Retina (tissue), 1 donor: ENCODE measurements around the gene GMNN.
"Not testable (repeated sequence)": the region's sequence is repeated elsewhere in the genome, so short reads cannot be mapped to it uniquely, and the experiment has no call there.

Source experiments
- DNase-seq: peaks from one replicate; pipeline ENCODE4 v3.0.0-alpha.2; 2016

Gene GMNN

DNA sequence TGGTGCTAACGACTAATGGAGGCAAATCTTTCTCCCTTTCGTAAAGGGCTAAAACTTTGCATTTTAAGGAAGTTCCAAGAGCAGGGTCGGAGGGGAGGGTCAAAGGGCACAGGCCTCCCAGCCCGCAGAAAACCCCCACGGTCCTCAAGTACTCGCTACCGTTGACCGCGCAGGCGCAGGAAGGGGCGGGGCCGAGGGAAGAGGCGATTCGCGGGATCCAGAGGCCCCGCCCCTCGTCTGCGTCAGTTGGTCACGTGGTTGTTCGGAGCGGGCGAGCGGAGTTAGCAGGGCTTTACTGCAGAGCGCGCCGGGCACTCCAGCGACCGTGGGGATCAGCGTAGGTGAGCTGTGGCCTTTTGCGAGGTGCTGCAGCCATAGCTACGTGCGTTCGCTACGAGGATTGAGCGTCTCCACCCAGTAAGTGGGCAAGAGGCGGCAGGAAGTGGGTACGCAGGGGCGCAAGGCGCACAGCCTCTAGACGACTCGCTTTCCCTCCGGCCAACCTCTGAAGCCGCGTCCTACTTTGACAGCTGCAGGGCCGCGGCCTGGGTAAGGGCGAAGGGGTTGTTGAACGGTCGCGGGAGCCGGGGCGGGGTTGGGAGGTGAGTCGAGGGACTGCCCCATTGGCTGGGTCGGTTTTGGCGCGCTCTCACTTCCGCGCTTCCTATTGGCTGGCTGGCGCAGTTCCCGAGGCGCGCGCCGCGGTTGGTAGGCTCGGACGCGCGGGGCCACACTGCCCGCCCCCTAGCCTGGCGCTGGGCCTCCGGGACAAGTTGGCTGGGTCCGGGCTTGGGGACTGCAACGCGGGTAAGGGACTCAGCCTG lies at the start of gene GMNN:
GMNN (plus strand) TSS at position 242 of the 824 bp plus-strand sequence. CDS start 2,310 bp downstream, outside the sequence.
- DNase-seq: peak; percentile 97

- not testable (repeated sequence) for DNase-seq
Measured at GRCh38 chr6:24730653-24731052, 44.1 kb upstream of the GMNN start.

DNA sequence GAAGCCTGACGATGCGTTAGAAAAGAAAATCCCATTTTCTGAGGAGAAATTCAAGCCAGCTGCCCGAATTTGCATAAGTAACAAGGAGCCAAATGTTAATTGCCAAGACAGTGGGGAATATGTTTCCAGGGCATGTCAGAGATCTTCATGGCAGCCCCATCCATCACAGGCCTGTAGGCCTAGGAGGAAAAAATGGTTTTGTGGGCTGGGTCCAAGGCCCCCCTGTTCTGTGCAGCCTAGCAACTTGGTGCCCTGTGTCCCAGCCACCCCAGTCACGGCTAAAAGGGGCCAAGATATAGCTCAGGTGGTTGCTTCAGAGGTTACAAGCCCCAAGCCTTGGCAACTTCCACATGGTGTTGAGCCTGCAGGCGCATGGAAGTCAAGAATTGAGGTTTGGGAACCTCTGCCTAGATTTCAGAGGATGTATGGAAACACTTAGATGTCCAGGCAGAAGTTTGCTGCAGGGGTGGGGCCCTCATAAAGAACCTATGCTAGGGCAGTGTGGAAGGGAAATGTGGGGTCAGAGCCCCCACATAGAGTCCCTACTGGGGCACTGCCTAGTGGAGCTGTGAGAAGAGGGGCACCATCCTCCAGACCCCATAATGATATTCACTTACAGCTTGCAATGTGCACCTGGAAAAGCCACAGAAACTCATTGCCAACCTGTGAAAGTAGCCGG lies 43.1 kb upstream of the GMNN start:
- not testable (repeated sequence) for DNase-seq

GRCh38 chr6:24734166-24734565 lies 40.6 kb upstream of the GMNN start:
- no peak for DNase-seq

GRCh38 chr6:24734710-24735109 lies 40.0 kb upstream of the GMNN start:
- not testable (repeated sequence) for DNase-seq

DNA sequence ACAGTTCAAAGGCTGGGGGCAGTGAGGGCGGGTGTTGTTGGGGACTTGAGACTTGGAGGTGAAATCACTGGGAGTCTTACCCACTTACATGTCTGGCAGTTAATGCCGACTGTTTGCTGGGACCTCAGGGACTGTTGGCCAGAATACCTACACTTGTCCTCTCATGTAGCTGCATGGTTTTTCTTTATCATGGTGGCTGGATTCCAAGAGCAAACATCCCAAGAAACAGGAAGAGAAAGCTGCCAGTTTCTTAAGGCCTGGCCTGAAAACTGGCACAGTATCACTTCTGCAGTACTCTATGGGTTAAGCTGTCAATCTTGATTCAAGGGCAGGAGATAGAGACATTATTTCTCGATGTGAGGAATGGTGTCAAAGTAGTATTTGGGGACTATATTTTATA lies 36.0 kb upstream of the GMNN start:
- DNase-seq: no peak

GRCh38 chr6:24740861-24741260 lies 33.9 kb upstream of the GMNN start:
- DNase-seq: no peak

- no peak for DNase-seq
Measured at GRCh38 chr6:24742216-24742738, 32.5 kb upstream of the GMNN start.

GRCh38 chr6:24743265-24743943 lies 31.3 kb upstream of the GMNN start:
- DNase-seq: no peak

DNA sequence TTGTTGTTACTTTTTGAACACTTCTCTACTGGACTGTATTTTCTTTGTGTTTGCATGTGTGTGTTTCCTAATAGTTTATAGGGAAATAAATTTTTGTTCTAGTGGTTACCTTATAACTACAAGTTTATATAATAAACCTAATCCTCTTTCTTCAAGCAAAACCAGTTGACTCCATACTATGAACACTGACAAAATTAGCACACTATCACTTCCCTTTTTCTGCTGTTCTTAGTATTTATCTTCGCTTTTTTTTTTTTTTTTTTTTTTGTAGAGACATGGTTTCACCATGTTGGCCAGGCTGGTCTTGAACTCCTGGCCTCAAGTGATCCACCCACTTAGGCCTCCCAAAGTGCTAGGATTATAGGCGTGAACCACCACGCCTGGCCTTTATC lies 30.8 kb upstream of the GMNN start:
- DNase-seq: no peak

DNA sequence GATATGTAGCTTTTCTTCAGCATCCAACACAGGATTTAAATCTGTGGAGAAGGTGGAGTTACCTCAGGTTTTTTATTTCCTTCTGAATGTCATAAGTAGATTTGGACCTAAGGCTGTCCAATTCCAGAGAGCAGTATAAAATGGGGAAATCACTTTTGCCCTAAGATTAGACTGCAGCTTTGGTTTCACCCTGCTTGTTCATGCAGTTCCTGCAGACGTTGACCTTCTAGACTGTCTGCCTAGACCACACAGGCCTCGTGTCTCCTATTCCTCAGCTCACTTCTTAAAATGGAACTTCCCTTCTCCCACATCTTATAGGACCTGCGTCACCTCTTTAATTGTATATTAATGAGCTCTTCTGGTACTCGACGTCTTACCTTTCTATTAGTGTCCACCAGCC lies 29.8 kb upstream of the GMNN start:
- no peak for DNase-seq

GRCh38 chr6:24749297-24749696 lies 25.4 kb upstream of the GMNN start:
- no peak for DNase-seq

DNA sequence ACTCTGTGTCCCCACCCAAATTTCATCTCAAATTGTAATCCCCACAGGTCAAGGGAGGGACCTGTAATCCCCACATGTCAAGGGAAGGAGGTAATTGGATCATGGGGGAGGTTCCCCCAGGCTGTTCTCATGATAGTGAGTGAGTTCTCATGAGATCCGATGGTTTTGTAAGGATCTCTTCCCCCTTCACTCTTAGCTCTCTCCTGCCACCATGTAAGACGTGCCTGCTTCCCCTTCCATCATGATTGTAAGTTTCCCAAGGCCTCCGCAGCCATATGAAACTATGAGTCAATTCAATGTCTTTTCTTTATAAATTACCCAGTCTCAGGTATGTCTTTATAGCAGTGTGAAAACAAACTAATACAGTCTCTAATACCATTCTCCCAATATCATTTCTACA lies 23.9 kb upstream of the GMNN start:
- DNase-seq: not testable (repeated sequence)

- DNase-seq: no peak
Measured at GRCh38 chr6:24752503-24752902, 22.2 kb upstream of the GMNN start.

- DNase-seq: no peak
Measured at GRCh38 chr6:24752917-24753492, 21.7 kb upstream of the GMNN start.

- DNase-seq: no peak
Measured at GRCh38 chr6:24753545-24753944, 21.2 kb upstream of the GMNN start.

DNA sequence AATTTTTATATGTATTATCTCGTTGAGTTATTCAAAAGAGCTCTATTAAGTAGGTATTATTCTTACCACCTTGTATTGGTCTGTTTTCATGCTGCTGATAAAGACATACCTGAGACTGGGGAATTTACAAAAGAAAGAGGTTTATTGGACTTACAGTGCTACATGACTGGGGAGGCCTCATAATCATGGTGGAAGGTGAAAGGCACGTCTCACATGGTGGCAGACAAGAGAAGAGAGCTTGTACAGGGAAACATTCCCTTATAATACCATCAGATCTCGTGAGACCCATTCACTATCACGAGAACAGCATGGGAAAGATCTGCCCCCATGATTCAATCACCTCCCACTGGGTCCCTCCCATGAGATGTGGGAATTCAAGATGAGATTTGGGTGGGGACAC lies 20.4 kb upstream of the GMNN start:
- not testable (repeated sequence) for DNase-seq

- DNase-seq: no peak
Measured at GRCh38 chr6:24755279-24755678, 19.5 kb upstream of the GMNN start.

DNA sequence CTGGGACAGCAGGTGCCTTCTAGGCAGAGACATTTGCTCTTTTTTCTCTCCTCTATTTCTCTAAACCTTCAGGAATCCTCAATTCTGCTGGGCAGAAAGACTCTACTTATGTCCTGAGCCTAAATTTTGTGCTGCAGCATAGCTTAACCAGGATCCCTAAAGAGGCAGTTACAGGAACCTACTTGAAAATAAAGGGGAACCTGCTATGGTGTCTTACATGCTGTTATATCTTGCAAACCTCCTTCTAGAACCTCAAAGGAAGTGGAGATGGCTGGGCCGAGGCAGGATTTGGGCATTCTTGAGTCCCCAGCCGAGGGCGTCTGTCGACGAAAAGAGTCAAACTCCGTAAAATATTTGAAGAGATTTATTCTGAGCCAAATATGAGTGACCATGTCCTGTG lies 17.1 kb upstream of the GMNN start:
- DNase-seq: no peak

DNA sequence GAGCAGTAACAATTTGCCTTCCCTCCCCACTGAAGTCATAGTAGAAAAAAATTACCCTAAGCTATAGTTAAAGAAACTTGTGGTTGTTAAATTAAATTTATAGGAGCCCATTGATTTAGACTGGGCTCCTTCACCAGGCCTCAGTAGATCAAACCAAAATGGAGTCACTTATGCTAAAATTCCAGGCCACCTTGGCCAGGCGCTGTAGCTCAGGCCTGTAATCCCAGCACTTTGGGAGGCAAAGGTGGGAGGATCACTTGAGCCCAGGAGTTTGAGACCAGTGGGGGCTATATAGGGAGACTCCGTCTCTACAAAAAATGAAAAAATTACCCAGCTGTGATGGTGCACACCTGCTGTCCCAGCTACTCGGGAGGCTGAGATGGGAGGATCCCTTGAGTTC lies 15.0 kb upstream of the GMNN start:
- no peak for DNase-seq

DNA sequence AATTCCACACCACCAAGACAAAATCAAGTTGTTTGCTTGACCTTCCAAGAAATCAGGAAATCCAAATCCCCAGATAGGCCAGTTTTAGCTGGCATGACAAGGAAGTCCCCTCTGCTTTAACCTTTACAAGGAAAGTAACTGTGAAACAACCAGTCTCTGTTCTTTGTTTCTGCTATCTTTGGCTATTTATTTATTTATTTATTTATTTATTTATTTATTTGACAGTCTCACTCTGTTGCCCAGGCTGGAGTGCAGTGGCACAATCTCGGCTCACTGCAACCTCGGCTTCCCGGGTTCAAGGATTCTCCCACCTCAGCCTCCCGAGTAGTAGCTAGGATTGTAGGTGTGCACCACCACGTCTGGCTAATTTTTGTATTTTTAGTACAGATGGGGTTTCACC lies 14.5 kb upstream of the GMNN start:
- DNase-seq: no peak

DNA sequence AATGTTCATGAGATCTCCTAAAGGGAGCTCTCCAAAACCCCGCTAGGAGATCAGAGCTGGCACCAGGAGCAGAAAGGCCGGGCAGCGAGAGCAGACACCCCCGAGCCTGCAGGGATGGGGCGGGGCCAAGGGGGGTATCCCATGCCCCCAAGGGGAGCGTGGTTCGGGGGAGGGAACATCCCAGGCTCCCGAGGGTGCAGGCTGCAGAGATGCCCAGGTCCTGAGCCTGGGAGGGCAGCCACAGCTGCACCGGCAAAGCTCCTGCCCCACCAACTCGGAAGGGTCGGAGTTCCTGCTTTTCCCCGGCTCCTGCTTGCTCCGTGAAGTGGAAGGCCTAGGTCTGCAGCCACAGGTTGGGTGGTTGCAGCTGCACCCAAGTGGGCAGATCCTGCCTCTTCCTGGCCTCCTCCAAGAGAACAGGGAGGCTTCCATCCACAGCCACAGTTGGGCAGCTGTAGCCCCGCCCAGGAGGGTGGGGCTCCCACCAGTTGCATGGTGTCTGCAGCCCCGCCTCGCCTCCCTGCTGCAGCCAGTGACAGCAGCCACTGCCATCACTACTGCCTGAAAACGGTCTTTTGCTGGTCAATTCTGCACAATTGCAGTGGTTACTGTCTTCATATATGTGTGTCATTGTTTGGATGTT lies 13.4 kb upstream of the GMNN start:
- no peak for DNase-seq

DNA sequence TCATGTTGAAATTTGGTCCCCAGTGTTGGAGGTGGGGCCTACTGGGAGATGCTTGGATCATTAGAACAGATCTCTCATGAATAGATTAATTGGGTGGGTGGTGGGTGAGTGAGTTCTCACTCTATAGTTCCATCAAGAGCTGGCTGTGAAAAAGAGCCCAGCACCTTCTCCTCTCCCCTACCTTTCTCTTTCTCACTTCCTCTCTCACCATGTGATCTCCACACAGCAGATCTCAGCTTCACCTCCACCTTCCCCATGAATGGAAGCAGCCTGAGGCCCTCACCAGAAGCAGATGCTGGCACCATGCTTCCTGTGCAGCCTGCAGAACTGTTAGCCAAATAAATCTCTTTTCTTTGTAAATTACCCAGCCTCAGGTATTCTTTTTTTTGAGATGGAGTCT lies 12.9 kb upstream of the GMNN start:
- DNase-seq: no peak
